Fibroblast of lung (primary cell): ENCODE data around the gene E2F1.

Source experiments
- CTCF ChIP-seq, 2 donors: IDR thresholded peaks in 1 of 2; conservative IDR thresholded peaks in 1 of 2; 1 replicate in 1 of 2; 2 replicates in 1 of 2; pipeline ENCODE4 v1.5.1; 2011 to 2012; ENCODE audit warnings: low read length in 2 of 2, control low read depth in 1 of 2, inconsistent platforms in 1 of 2, low read depth in 1 of 2, mild to moderate bottlenecking in 1 of 2
- EZH2 ChIP-seq: IDR thresholded peaks from 2 replicates; pipeline ENCODE4 v1.5.1; 2012; ENCODE audit warnings: low read length, control low read depth, mild to moderate bottlenecking; ENCODE audit errors: missing control alignments

- TF ChIP-seq CTCF (conservative IDR thresholded peaks at IDR 0.05 in 1 of 2, IDR thresholded peaks at IDR 0.05 in 1 of 2; ENCODE audit: low read depth in 1 of 2, low read length in 2 of 2) (peak; percentile 18 to 21), EZH2 (no peak)
Observed at GRCh38 chr20:33686100-33686983, at the start of gene E2F1.
